ENCODE data around the gene DGKD. TPM values are rescaled to one million over a fixed set of nuclear protein-coding genes. Genes with fewer than 3 reads are reported as not detected.

Gene DGKD
- total RNA-seq, 4 donors from 2014 or later, result 7.0 to 55.4 (median 10.9) TPM

- Histone ChIP-seq H3K36me3 (peaks cover 28% of the 10 kb centered on the region), H3K27ac (no peak overlapping the region), H3K4me3 (no peak overlapping the region), H3K4me1 (no peaks in the 10 kb centered on the region), H3K9me3 (no peaks in the 10 kb centered on the region), H3K27me3 (no peaks in the 10 kb centered on the region)
- DNase-seq (ENCODE audit: low spot score in 2 of 2), result no peak
- TF ChIP-seq POLR2AphosphoS5 (IDR thresholded peaks at IDR 0.05) (no peak), EP300 (IDR thresholded peaks at IDR 0.05) (no peak), POLR2A (IDR thresholded peaks at IDR 0.05) (no peak), CTCF (IDR thresholded peaks at IDR 0.05) (no peak)
- 100% methylated on average over 2 of the region's 2 CpGs for WGBS
These were observed 78.7 kb downstream of the DGKD start for GRCh38 chr2:233433029-233433428.

GRCh38 chr2:233433794-233434193, 79.5 kb downstream of the DGKD start:
- Histone ChIP-seq H3K27me3 (no peaks in the 10 kb centered on the region), H3K4me3 (no peak overlapping the region), H3K36me3 (peaks cover 34% of the 10 kb centered on the region), H3K9me3 (no peaks in the 10 kb centered on the region), H3K27ac (no peak overlapping the region), H3K4me1 (no peaks in the 10 kb centered on the region)
- no peak for TF ChIP-seq POLR2A (IDR thresholded peaks at IDR 0.05)
- no peak for TF ChIP-seq CTCF (IDR thresholded peaks at IDR 0.05)
- TF ChIP-seq POLR2AphosphoS5 (IDR thresholded peaks at IDR 0.05), result no peak
- TF ChIP-seq EP300 (IDR thresholded peaks at IDR 0.05), result no peak
- WGBS, result 81% methylated on average over 1 of the region's 1 CpG
- DNase-seq (ENCODE audit: low spot score in 2 of 2), result no peak

GRCh38 chr2:233434666-233435330, 80.5 kb downstream of the DGKD start:
- Histone ChIP-seq H3K4me3 (no peak overlapping the region), H3K9me3 (no peaks in the 10 kb centered on the region), H3K36me3 (peaks cover 34% of the 10 kb centered on the region), H3K4me1 (no peaks in the 10 kb centered on the region), H3K27me3 (no peaks in the 10 kb centered on the region), H3K27ac (no peak overlapping the region)
- whole genome bisulfite sequencing, result 93% methylated on average over 18 of the region's 18 CpGs
- peak; percentile 31 to 44 for DNase-seq (ENCODE audit: low spot score in 2 of 2)
- TF ChIP-seq POLR2A (IDR thresholded peaks at IDR 0.05) (no peak), EP300 (IDR thresholded peaks at IDR 0.05) (no peak), POLR2AphosphoS5 (IDR thresholded peaks at IDR 0.05) (no peak), CTCF (IDR thresholded peaks at IDR 0.05) (no peak)

- Histone ChIP-seq H3K27me3 (no peaks in the 10 kb centered on the region), H3K9me3 (no peaks in the 10 kb centered on the region), H3K36me3 (peaks cover 34% of the 10 kb centered on the region), H3K4me1 (no peaks in the 10 kb centered on the region), H3K4me3 (no peak overlapping the region), H3K27ac (no peak overlapping the region)
- no peak for TF ChIP-seq POLR2A (IDR thresholded peaks at IDR 0.05)
- TF ChIP-seq CTCF (IDR thresholded peaks at IDR 0.05), result no peak
- peak; percentile 30 to 45 for DNase-seq (ENCODE audit: low spot score in 2 of 2)
- 91% methylated on average over 11 of the region's 18 CpGs for WGBS
These were observed 81.3 kb downstream of the DGKD start for GRCh38 chr2:233435436-233436190.

GRCh38 chr2:233436191-233436581, 81.9 kb downstream of the DGKD start:
- Histone ChIP-seq H3K9me3 (no peaks in the 10 kb centered on the region), H3K27ac (no peak overlapping the region), H3K36me3 (peaks cover 34% of the 10 kb centered on the region), H3K4me1 (no peaks in the 10 kb centered on the region), H3K27me3 (no peaks in the 10 kb centered on the region), H3K4me3 (no peak overlapping the region)
- TF ChIP-seq EP300 (IDR thresholded peaks at IDR 0.05), result no peak
- TF ChIP-seq CTCF (IDR thresholded peaks at IDR 0.05), result no peak
- TF ChIP-seq POLR2AphosphoS5 (IDR thresholded peaks at IDR 0.05), result no peak
- TF ChIP-seq POLR2A (IDR thresholded peaks at IDR 0.05), result no peak
- 94% methylated on average over 8 of the region's 15 CpGs for WGBS
- DNase-seq (ENCODE audit: low spot score in 2 of 2), result peak; percentile 43 to 59

Measured in suprapubic skin (tissue), 4 donors.